ENCODE results near the gene ASB6.

- TF ChIP-seq CTCF (IDR thresholded peaks at IDR 0.05) (no peak), POLR2A (IDR thresholded peaks at IDR 0.05) (no peak), POLR2AphosphoS5 (IDR thresholded peaks at IDR 0.05) (no peak)
Measured at GRCh38 chr9:129629251-129629820, 12.6 kb downstream of the ASB6 start.

Measured in transverse colon (tissue), 4 donors.